OCI-LY1 (cell line): ENCODE measurements around the gene ZNF365.

Source experiments
- EZH2 ChIP-seq: fragments of 200-600 bp; sonication (generic), shearing (Covaris generic); IDR thresholded peaks from 2 replicates; pipeline ENCODE4 v1.8.0; 2017; ENCODE audit warnings: borderline replicate concordance, mixed run types, mild to moderate bottlenecking, antibody characterized with exemption, low read length, moderate library complexity, mixed read lengths
- TF ChIP-seq, protein P1 (sequence below): fragments of 200-600 bp; sonication (generic), shearing (Covaris generic); IDR thresholded peaks from 2 replicates; pipeline ENCODE4 v1.5.1; 2017; ENCODE audit warnings: mild to moderate bottlenecking, antibody characterized with exemption, low read length, moderate library complexity, mixed read lengths

DNA sequence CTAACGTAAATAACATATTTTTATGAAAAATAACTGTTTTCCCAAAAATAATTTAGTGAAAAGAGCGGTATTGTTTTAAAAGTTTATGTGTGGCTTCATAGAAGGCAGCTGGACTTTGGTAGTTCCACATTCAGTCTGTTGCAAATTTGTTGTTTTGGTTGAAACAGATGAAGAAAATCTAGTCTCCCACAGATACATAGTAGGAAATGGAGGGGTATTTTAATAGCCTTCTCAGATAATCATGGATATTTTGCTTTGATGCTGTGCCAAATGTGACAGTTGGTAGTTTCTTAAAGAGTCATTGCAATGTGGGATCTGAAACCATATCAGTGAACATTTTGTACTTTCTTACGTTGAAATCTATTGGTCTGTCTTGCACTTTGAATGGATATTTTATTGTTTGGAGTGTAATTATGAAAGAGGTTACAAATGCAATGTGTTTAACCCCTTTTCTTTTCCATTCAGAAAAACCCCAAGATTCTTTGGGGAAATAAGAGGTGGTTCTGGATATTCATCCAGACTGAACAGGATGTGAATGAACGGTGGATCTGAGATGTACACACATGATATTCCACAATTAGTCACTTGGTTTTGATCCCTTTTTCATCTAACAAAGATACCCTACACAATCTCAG is 10.4 kb downstream of the ZNF365 start:
- TF ChIP-seq, protein P1, sequence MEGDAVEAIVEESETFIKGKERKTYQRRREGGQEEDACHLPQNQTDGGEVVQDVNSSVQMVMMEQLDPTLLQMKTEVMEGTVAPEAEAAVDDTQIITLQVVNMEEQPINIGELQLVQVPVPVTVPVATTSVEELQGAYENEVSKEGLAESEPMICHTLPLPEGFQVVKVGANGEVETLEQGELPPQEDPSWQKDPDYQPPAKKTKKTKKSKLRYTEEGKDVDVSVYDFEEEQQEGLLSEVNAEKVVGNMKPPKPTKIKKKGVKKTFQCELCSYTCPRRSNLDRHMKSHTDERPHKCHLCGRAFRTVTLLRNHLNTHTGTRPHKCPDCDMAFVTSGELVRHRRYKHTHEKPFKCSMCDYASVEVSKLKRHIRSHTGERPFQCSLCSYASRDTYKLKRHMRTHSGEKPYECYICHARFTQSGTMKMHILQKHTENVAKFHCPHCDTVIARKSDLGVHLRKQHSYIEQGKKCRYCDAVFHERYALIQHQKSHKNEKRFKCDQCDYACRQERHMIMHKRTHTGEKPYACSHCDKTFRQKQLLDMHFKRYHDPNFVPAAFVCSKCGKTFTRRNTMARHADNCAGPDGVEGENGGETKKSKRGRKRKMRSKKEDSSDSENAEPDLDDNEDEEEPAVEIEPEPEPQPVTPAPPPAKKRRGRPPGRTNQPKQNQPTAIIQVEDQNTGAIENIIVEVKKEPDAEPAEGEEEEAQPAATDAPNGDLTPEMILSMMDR: no peak
- TF ChIP-seq EZH2: no peak
